HG03558 (cell line): ENCODE measurements around the gene CEP41.

Experiments
- ATAC-seq: cut with Tn5 transposase; IDR thresholded peaks from one replicate; pipeline ENCODE4 v1.9.1; 2021; ENCODE audit warnings: moderate number of reproducible peaks; ENCODE audit not compliant: unreplicated experiment; ENCODE audit errors: extremely low read depth

The CEP41 gene

GRCh38 chr7:130359276-130359857, 81.4 kb downstream of the CEP41 start:
- no peak for ATAC-seq

DNA sequence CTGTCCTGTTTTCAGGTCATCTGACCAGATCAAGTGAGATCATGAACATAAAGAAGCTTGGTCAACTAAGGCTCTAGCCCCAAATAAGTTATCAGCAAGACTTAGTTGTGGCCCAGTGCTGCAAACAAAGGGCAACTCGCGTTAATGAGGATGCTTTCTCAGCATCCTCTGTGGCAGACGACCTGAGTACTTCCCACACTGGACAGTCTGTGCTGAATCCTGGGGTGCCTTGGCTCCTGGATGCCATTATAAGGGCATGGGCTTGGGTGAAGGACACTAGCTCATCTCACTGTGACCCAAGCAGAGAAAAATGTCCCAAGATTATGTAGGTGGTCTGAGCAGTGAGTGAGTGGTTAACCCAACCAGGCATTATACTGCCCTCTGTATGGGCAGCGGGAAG, 82.3 kb downstream of the CEP41 start:
- ATAC-seq, result no peak

DNA sequence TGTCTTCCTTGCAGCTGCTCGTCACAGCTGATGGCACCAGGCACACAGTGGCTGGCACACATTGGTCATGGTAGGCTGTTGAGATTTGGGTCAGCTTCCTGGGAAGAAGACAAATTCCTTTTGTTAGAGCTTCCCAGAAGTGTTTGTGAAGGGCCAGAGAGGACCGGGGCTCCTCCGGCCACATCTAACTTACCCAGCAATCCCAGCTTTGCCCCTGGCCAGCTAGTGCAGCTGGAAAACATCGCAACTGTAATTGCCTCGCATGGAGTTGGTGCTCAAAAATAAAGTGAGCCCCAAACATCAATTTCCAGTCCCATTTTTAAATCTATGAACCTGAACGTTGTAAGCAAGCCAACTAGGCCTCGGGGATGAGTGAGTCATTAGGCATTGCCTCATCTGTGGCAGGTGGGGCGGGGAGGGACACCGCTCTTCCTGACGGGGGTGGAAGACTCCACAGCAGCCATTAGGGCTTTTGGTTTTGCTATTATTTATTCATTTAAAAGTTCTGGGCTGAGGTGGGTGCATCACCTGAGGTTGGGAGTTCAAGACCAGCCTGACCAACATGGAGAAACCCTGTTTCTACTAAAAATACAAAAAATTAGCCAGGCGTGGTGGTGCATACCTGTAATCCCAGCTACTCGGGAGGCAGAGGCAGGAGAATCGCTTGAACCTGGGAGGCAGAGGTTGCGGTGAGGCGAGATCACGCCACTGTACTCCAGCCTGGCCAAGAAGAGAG, 83.8 kb downstream of the CEP41 start:
- no peak for ATAC-seq

DNA sequence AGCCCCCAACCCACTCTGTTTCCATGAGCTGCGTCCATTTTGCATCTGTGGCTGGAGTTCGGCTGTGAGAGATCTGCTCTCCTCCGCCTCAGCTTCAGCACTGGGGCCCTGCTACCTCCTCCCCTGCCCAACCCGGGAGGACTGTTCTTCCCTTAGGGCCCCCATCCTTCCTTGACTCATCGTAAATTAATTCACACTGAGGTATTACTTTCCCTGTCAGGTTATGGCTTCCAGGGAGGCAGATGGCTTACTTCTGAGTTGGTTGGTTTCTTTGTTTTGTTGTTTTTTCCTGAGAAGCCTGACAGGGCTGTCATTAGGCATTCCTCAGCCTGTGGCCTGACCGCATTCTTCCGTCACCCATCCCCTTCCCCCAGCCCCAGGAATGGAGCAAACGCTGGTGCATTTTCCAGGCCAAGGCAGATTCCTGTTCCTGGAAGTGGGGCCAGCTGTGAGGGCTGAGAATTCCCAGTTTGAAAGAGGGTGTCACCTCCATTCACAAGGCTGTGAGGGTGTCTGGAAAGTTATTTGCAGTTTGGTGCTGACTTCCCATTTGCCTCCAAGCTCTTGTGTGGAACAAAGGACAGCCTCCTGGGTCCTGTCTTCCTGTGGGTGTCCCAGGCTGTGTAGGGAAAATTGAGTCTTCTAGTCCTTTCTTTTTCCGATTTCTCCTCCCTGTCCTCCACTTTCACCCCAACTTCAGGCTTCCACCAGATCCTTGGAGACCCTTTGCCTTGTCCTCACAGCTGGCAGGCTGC, 84.5 kb downstream of the CEP41 start:
- ATAC-seq, result no peak

DNA sequence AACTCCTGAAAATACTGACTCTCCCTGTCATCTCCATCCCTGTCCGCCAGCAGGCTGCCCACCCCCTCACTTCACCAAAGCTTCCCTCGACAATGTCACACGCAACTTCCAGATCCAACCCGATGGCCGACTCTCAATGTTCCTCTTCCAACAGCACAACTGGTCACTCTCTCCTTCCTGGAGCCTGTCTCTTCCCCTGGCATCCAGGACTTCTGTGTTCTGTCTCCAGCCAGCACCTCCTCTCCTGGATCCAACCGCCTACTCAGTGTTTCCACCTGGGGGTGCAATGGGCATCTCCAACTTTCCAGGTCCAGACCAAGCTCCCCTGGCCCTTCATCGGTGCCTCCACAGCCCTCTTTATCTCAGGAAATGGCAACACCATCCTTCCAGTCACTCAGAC, 87.6 kb downstream of the CEP41 start:
- ATAC-seq, result no peak

- no peak for ATAC-seq
Measured at GRCh38 chr7:130352194-130353074, 88.4 kb downstream of the CEP41 start.

DNA sequence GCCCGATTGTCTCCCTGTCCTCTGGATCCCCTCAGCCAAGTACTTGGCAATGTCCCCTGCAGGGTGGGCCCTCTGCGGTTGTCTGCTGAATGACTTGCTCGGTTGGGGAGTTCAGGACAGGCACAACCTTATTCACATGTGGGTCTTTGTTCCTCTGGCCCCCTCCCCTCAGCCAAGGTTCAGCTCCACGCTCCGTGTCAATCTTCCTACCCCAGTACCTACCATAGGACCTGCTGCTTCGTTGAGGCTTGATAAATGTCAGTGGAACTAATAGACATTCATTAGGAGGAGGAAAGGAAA, 89.1 kb downstream of the CEP41 start:
- ATAC-seq, result no peak

DNA sequence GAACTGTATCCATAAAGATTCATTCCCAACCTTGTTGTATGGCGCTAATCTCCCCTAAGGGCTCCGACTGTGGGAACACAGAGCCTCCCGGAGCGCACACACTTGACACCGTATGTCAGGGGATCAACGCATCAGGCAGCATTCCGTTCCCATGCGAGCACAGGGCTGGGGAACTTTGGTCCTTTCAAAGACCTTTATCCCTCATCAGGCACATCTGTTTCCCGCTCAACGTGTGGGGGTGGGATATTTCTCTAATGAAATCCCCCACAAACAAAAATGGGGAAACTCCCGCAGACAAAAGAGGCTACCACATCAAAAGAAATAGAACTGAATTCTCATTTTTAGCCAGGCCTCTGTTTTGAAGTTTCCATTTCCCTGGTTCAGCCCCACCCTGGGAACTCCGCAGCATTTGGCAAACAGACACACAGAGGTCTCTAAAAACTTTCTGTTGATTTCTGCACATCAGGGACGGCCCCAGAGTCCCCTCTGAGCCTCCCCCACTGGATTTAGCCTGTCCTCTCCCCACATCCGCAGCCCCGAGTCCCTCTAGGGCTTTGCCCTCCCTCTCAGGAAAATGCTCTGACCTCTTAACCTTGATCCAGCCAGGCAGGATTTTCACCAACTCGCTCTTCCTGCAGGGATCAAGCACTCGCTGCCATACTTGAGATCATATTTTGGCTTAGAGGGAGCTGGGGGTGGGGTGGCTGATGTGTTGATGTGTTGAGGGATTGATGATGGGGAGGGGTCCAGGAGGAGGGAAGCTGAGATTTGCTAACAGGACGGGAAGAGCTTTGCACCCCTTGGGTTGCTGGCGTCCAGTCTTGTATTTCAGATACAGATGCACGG, 89.6 kb downstream of the CEP41 start:
- no peak for ATAC-seq

- no peak for ATAC-seq
Measured at GRCh38 chr7:130349911-130350782, 90.7 kb downstream of the CEP41 start.

GRCh38 chr7:130346941-130347340, 93.9 kb downstream of the CEP41 start:
- ATAC-seq, result no peak

DNA sequence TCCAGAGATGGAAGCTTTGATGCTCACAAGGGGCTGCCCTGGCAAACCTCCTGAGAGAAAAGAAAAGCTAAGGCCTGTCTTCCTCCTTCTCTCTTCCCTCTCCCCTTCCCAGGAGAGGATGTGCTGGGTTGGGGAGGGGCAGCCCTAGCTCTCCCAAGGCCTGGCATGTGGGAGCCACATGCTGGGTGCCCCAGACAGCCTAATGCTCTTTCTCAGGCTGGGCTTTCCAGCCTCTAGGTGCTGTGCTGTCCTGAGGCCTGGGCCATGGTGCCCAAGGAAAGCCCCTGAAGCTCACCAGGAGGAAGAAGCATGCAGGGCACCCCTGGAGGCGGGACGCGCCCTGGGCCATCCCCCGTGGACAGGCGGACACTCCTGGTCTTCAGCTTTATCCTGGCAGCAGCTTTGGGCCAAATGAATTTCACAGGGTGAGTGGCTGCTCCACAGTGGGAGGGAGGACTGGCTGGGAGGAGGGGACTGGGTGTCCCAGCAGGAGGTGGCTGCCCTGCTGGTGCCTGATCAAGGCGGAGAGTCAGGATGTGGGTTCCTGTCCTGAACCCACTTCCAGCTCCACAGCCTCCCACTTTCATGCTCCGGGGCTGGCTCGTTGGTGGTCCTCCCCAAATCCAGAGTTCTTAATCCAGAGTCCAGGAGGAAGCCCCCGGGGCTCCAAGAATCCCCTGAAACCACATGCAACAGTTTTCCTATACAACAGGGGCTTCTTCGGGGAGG, 94.5 kb downstream of the CEP41 start:
- ATAC-seq, result no peak

- ATAC-seq, result no peak
Measured at GRCh38 chr7:130345725-130346124, 95.1 kb downstream of the CEP41 start.

- no peak for ATAC-seq
Measured at GRCh38 chr7:130345136-130345535, 95.7 kb downstream of the CEP41 start.

DNA sequence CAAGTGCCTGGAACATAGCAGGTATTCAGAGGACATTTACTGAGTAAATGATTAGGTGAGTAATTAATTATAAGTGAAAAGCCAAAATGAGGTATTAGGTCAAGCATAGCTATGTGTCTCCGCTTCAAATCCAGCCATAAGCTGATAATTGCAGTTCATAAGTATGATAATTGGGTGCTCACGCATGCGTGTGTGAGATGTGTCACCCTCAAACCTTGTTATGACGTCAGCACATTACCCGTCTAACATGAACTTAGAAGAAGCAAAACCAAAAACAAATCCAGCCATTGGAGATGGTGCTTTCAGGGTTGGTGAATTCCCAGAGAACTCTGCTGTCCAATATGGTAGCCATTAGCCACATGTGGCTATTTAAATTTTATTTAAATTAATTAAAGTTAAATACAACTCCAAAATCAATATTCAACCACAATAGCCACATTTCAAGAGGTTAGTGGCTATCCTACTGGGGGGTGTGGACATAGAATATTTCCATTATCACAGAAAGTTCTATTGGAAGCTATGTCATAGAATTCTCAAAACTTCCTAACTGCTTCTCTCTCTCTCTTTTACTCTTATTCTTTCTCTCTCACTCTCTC, 96.4 kb downstream of the CEP41 start, which contains the start of gene CPA5:
TSS of gene CPA5 (plus strand) at position 546 of the 596 bp plus-strand sequence. CDS start 1,670 bp downstream, outside the sequence.
- ATAC-seq, result no peak
